ACHN (cell line): ENCODE data around the gene PTPN1.
A peak's percentile ranks its signal among the peaks of the same experiment; 100 is the strongest.
"Not testable (repeated sequence)": the region's sequence is repeated elsewhere in the genome, so short reads cannot be mapped to it uniquely, and the experiment has no call there.

Experiments
- DNase-seq: peaks from one replicate; pipeline ENCODE4 v3.0.0-alpha.2; 2015
- in situ Hi-C: cut with HindIII; loops from 2 replicates; pipeline ENCODE4 v1.10.0; 2017; ENCODE audit warnings: low sequenced_read_pairs, low pct_ligation_motif_present, low pct_unique_long_range_greater_than_20kb

Gene PTPN1

DNA sequence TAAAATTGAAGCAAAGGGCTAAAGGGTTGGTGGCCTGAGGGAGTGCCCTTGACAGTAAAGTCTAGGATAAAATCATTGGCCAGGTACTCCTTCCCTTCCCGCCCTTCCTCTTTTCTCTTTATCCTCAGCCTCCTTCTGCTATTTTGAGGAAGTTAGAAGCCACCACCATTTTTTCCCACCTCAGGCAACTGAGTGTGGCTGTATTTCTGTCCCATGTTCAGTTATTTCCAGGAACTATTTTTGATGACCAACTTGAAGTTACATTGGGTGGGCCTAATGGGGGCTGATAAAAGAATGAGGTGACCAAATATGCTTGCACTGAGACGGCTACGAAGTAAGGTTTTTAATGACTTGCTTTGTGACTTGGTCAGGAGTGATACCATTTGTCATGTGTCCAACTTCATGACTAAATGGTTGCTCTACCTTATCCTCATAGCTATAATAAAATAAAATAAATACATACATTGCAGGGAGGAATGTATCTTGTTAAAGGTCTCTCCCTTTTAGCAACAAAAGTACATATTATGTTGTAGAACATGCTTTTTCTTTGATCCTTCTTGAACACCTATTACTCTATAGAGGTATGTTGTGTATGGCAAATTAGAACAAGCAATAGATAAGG is 12.0 kb downstream of the PTPN1 start:
- DNase-seq: no peak
- in situ Hi-C loops: no loop called here

GRCh38 chr20:50523552-50524167 is 13.5 kb downstream of the PTPN1 start:
- DNase-seq: no peak
- in situ Hi-C loops: no loop called here

GRCh38 chr20:50525681-50526080 is 15.5 kb downstream of the PTPN1 start:
- no peak for DNase-seq
- in situ Hi-C loops: no loop called here

DNA sequence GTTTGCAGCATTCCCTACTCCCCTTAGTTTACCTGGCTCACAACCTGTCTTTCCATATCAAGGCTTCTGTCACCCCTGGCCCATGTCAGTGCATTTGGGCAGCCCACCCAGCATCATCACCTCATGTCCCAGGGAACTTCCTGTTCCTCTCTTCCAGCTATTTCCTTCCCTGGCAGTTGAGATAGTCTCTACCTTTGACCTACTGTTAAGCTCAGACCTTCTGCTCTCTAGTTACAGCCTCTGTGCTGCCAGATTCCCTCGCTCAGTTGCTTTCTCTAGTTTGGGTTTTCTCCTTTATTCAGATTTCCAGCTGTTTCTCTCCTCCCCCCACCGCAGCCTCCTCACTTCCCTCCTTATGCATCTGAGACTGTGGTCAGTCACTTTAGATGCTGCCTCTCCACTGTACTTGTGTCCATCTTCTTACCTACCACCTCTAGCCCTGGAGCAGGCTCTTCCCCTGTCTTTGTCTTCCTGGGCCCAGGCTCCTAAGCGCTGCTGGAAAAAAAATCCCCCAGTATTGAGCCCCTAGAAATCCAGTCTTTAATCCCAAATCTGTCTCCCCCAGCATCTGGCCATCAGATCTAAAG is 16.3 kb downstream of the PTPN1 start:
- in situ Hi-C loops: no loop called here
- DNase-seq: no peak

GRCh38 chr20:50527068-50527605 is 17.0 kb downstream of the PTPN1 start:
- no peak for DNase-seq
- in situ Hi-C loops: no loop called here

GRCh38 chr20:50528129-50528528 is 17.9 kb downstream of the PTPN1 start:
- no peak for DNase-seq
- in situ Hi-C loops: no loop called here

DNA sequence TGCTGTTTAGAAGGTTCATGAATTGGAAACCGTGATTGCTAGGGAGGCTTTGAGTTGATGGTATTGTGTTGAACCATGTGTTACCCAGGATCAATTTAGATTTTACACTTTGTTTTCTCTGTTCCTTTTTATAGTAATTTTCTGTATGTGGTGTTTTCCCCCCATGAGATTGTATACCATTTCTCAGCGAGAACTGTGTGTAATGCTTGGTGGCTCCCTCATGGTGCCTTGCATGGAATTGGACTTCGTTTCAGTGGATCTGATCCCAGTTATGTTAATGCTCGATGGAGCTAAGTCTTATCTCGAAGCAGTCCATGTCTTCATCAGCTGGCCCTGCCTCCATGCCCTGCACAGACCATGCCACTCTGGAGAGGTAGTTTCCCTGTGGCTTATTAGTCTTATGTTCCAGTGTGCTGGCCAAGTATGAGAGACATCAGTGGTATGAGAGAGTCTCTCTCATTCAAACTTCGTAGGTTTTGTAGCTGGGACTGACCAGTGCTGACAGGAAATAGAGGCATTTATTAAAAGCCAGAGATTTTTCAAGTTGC is 18.7 kb downstream of the PTPN1 start:
- in situ Hi-C loops: no loop called here
- no peak for DNase-seq

- in situ Hi-C loops: no loop called here
- peak; percentile 22 for DNase-seq
These were observed 22.0 kb downstream of the PTPN1 start for GRCh38 chr20:50532221-50532620.

DNA sequence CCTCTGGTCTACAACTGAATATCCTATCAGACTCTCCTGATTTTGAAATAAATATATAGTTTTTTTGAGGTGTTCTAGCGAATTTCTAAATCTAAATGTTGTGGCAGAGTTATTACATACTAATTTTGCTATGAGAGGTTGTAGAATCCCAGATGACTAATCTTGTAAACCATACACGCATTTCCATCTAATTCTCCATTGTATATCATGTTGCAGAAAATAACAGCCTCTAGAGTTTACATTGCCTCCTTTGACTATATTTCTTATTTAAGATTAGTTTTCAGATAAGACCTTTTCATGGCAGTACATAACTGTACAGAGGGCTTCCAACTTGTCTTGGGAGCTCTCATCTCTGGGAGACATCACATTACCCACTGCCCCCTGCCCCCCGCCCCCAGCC is 22.9 kb downstream of the PTPN1 start:
- no peak for DNase-seq
- in situ Hi-C loops: no loop called here

DNA sequence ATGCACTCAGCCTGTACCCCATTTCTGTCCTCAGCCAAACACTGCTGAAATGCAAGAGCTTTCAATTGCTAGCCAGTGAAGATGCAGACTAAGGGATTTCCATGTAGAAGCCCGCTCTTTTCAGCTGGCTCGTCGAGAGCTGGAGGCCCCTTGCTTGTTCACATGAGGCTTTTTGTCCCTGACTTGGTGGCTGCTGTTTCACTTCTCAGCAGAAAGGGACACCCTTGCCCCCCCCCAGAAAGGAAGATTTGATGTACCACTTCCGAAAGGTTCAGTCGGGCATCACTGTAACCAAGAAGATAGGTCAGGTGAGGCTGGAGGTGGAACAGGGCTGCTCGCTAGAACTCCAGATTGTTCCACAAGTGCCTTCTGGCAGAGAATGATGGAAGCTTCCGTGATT is 23.3 kb downstream of the PTPN1 start:
- in situ Hi-C loops: no loop called here
- DNase-seq: no peak

GRCh38 chr20:50534567-50534966 is 24.4 kb downstream of the PTPN1 start:
- in situ Hi-C loops: no loop called here
- DNase-seq: peak; percentile 70

GRCh38 chr20:50535162-50535561 is 25.0 kb downstream of the PTPN1 start:
- in situ Hi-C loops: no loop called here
- DNase-seq: no peak

DNA sequence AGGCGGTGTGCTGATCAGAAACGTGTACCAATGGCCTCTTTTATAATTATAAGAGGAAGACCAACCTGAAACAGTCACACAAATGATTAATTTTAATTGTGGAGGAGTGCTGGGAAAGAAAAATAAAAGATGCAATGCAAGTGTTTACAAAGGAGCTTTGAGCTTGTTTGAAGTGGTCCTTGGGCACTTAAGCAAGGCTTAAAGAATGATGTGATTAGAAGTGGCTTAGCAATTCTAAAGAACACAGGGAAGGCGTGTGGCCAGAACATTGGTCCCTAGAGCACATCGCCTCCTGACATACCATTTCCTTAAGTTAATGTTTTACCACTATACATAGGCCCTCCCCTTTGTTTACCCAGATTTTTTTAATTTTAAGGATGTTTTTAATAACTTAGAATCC is 26.1 kb downstream of the PTPN1 start:
- DNase-seq: no peak
- in situ Hi-C loops: no loop called here

DNA sequence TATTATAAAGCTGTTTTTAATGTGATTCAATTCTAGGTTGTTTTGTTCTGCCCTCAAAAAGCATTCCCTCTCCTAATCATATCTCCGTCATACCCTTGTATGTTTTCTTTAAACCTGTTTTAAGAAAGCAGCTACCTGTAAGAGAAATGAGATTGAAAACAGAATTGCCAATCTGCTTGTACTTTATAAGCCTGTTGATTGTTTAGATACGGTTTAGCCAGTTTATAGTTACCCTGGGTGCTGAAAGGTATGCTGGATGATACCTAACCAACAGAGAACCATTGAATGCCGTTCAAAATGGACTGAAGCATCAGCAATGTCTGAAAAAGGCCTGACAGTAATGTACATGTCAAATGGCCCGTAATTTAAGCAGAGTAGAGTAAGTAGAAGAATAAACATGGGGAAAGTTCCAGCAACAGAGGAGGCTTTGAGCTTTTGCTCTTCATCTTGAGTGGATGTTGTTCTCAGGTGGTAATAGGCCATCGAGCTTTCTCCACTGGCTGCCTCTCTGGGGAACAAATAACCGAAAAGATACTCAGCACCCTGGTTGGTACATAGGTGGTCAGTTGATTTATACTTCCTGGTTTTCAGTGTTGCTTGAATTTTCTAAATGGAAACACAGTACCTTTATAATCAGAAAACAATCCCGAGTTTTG is 27.5 kb downstream of the PTPN1 start:
- in situ Hi-C loops: no loop called here
- no peak for DNase-seq

DNA sequence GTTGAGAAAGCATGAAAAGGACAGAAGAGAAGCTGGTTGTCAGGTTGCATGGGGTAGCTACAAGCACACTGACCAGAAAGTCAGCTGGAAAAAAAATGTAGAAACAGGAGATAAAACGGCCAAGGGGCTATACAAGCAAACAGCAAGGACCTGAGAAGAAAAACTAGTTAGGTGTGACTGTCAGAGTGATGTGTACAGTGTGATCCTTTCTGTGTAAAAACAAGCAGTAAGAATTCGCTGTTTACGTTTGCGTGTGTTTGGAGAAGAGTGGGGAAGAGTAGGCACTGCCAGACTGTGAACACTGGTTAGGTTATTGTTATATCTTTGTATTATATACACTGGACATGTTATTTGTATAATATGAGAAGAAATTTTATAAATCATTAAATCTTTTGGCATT is 28.1 kb downstream of the PTPN1 start:
- in situ Hi-C loops: no loop called here
- no peak for DNase-seq

GRCh38 chr20:50539798-50540197 is 29.6 kb downstream of the PTPN1 start:
- DNase-seq, in situ Hi-C loops: not testable (repeated sequence)

DNA sequence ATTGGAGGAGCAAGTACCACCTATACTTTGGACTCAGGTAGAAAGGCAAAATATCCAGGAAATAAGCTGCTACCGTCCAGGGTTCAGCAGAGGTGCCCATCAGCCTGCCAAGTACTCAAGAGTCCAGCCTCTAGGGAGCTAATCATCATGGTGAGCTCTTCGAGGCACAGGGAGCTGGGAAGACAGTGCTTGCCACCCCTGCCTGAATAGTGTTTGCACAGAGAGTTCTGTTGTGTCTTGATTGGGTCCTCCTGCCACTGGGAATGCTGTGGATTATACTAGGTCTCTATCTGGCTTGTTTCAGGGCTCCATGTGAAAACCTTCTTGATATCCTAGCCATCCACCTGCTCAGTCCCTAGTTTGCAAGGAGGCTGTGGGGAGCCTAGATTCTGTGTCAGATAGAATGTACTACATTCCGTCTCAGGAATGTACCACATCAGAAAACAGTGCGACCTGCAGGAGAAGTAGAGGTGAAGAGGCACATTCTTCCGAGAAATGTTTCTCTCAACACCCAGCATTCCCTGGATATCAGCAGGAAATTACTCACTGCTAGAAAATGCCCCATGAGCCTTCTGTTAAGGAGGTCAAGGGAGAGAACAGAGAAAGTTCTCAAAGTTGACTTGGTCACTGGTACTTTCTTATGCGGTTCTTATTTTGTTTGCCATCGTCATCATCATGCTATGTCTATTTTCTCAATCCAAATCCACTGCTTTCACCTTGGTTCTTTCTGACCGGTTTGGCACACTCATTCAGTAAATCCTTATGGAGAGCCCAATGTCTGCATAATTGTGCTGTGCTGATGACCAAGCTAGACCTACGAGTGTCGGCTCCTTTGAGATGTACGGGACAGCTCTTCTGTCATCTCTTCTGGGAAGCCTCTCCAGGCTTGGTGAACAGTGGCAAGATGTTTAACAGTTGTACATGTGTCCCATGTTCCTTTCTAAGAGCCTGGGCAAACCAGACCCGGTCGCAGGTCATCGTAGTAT is 30.7 kb downstream of the PTPN1 start:
- peak; percentile 96 for DNase-seq
- in situ Hi-C loops: no loop called here

GRCh38 chr20:50541606-50542041 is 31.4 kb downstream of the PTPN1 start:
- in situ Hi-C loops: no loop called here
- DNase-seq: no peak
